GM19455 (cell line): ENCODE data around the gene RALY.
"Not testable (repeated sequence)": the region's sequence is repeated elsewhere in the genome, so short reads cannot be mapped to it uniquely, and the experiment has no call there.

Experiments
- ATAC-seq: cut with Tn5 transposase; IDR thresholded peaks from one replicate; pipeline ENCODE4 v1.9.1; 2021; ENCODE audit not compliant: unreplicated experiment

RALY gene

DNA sequence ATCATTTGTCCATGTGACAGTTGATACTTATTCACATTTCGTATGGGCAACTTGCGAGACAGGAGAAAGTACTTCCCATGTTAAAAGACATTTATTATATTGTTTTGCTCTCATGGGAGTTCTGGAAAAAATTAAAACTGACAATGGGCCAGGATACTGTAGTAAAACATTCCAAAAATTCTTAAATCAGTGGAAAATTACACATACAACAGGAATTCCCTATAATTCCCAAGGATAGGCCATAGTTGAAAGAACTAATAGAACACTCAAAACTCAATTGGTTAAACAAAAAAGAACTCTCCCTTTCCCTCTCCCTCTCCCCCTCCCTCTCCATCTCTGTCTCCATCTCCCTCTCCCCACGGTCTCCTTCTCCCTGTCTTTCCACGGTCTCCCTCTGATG is 137.8 kb downstream of the RALY start:
- ATAC-seq = no peak

GRCh38 chr20:34132491-34132890 is 138.8 kb downstream of the RALY start:
- not testable (repeated sequence) for ATAC-seq

- ATAC-seq = not testable (repeated sequence)
Observed at GRCh38 chr20:34132943-34133342, 139.2 kb downstream of the RALY start.

DNA sequence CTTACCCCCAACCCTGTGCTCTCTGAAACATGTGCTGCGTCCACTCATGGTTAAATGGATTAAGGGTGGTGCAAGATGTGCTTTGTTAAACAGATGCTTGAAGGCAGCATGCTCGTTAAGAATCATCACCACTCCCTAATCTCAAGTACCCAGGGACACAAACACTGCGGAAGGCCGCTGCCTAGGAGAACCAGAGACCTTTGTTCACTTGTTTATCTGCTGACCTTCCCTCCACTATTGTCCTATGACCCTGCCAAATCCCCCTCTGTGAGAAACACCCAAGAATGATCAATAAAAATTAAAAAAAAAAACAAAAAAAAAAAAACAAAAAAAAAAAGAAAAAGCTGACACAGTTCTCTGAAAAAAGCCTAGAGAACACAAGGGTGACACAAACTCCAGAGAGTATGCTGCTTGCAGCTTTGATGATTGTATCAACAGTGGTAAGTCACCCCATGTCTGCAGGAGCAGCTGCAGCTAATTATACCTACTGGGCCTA is 139.7 kb downstream of the RALY start:
- not testable (repeated sequence) for ATAC-seq
